CD4-positive, alpha-beta T cell treated with Interleukin-4 for 1 hour (primary cell): Measurements from ENCODE around the gene MED16.
"Not testable (repeated sequence)": the region's sequence is repeated elsewhere in the genome, so short reads cannot be mapped to it uniquely, and the experiment has no call there.

ENCODE experiments used
- DNase-seq, 2 donors: peaks; one replicate each; pipeline ENCODE4 v3.0.0-alpha.2; 2020 to 2022

The MED16 gene

GRCh38 chr19:871446-872265, 21.3 kb downstream of the MED16 start:
- peak in 1 of 2 donors; percentile 19 for DNase-seq

GRCh38 chr19:870963-871401, 22.0 kb downstream of the MED16 start:
- no peak for DNase-seq

GRCh38 chr19:870314-870713, 22.7 kb downstream of the MED16 start:
- no peak for DNase-seq

GRCh38 chr19:869245-870177, 23.5 kb downstream of the MED16 start:
- no peak for DNase-seq

GRCh38 chr19:868458-869244, 24.3 kb downstream of the MED16 start:
- DNase-seq, result no peak

- no peak for DNase-seq
Observed at GRCh38 chr19:867855-868457, 25.0 kb downstream of the MED16 start.

- DNase-seq, result no peak
Observed at GRCh38 chr19:867301-867793, 25.6 kb downstream of the MED16 start.

GRCh38 chr19:866769-867300, 26.2 kb downstream of the MED16 start:
- no peak for DNase-seq

GRCh38 chr19:863315-863620, 29.7 kb downstream of the MED16 start:
- no peak for DNase-seq

GRCh38 chr19:862581-863314, 30.2 kb downstream of the MED16 start:
- DNase-seq, result peak; percentile 84 to 85

GRCh38 chr19:861756-862580, 31.0 kb downstream of the MED16 start:
- DNase-seq, result peak; percentile 69 to 78

GRCh38 chr19:861141-861755, 31.7 kb downstream of the MED16 start:
- no peak for DNase-seq

- peak in 1 of 2 donors; percentile 53 for DNase-seq
Observed at GRCh38 chr19:858868-859843, 33.8 kb downstream of the MED16 start, which contains the start of gene CFD. TSS of gene CFD (plus strand) at chr19:859664. CDS start at chr19:859690, 26 bp downstream.

- DNase-seq, result no peak
Observed at GRCh38 chr19:858284-858683, 34.7 kb downstream of the MED16 start.

- DNase-seq, result no peak
Observed at GRCh38 chr19:855566-856120, 37.3 kb downstream of the MED16 start.

- DNase-seq, result no peak
Observed at GRCh38 chr19:855142-855541, 37.8 kb downstream of the MED16 start.

GRCh38 chr19:854549-854948, 38.4 kb downstream of the MED16 start:
- no peak for DNase-seq

- DNase-seq, result not testable (repeated sequence)
Observed at GRCh38 chr19:853614-854220, 39.3 kb downstream of the MED16 start.
